ENCODE data around the gene KRT84.

The KRT84 gene

DNA sequence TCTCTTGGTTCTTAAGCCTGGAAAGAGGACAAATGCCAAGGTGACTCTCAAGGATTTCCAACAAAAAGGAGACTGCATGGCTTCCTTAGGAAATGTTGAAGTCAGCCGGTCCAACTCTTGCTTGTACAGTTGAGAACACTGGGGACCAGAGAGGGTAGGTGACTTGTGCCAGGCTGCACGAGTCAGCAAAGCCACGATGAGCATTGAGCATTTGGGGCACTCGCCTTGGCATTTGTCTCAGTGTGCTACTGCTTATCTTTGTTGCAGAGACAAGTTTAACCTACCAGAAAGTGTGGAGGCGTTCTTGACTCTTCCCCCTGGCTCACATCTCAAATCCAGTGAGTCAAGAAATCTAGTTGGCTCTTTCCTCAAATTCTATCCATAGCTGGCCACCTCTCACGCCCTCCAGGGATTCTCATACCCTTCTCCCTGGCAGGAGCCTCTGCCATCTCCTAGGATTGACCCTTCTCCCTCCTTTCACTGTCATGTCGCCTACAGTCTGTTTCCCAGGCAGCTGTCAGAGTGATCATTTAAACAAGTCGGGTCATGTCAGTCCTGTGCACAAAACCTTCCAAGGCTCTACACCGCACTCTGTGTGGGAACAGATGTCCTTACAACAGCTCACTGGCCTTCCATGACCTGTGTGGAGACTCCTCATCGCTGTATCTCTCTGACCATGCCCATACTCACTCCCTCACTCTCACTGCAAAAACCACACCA, 47.1 kb downstream of the KRT84 start:
- DNase-seq = no peak

DNA sequence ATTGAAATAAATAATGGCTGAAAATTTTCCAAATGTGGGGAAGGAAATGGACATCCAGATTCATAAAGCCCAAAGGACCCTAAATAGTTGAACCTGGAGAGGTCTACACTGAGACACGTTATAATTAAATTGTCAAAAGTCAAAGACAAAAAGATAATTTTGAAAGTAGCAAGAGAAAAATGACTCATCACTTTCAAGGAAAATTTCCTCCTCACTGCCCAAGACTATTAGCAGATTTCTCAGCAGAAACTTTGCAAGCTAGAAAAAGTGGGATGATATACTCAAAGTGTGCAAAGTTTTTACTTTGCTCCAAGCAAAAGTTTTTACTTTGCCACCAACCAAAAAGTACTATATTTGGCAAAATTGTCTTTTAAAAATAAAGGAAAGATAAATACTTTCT, 48.4 kb downstream of the KRT84 start:
- DNase-seq = no peak

DNA sequence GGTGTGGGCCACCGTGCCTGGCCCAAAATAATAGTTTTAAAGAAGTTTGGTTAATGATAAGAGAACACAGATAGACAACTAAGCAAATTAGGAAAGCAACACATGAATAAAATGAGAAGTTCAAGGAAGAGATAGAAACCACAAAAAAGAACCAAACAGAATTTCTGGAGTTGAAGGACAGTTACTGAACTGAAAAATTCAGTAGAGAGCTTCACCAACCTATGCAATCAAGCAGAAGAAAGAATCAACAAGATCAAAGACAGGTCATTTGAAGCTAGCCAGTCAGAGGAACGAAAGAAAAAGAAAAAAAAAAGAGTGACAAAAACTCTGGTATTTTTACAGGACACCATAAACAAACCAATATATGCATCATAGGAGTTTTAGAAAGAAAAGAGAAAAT, 48.8 kb downstream of the KRT84 start:
- no peak for DNase-seq

DNA sequence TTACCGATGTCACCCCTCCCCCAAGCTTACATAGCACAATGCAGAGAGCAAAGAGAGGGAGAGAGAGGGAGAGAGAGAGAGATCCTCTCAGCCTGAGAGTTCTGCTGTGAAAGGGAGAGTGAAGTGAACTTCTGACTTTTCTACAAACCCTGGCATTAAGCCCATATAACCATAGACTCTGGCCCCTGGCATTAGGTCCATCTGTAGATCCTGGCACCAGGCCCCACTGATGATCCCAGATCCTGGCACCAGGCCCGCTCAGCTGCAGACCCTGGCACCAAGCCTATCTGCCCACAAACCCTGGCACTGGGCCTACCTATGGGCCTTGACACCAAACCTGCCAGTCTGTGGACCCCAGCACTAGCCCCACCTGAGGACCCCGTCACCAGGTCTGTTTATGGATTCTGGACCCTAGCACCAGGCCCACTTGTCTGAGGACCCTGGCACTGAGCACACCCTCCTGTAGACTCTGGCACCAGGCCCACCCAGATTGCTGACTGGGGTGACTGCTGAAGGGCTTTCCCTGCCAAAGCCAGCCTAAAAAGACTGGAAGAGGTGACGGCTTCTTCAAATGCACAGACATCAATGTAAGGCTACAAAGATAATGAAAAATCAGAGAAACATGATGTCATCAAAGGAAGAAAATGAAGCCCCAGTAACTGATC, 49.7 kb downstream of the KRT84 start:
- no peak for DNase-seq

DNA sequence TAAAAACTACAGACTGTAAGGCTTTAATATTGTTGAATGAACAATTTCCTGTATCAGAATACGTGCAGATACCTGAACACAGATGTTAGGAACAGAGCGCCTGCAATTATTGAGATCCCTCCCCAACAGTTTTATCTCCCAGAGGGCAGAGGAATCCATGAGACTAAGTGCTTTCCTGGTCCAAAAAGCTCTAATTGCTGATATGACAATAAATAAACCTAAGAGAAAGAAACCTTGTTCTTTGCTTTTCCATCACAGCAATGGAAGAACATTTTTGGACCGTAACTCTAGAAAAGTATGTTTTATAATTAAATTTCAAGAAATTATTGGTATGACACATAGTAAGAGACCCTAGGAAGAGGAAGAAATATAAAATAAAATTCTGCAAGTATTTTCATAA, 51.3 kb downstream of the KRT84 start:
- no peak for DNase-seq

DNA sequence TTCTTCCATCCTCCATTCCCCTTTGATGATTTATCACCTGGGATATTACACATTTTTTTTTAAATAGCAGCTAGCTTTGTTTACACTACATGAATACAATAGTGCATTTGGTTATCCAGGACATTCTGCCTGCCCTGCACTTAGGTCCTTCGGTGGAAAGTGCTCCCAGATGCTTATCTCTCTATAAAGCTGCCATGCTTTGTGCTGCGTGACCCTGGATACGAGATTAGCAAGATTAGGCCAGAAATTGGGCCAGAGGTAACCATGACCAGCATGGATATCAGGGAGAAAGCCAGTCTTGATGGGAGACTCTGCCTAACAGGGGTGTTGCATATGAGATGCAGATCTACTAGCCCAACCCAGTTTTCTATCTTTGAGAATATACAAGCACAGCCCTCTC, 52.1 kb downstream of the KRT84 start:
- DNase-seq = no peak

DNA sequence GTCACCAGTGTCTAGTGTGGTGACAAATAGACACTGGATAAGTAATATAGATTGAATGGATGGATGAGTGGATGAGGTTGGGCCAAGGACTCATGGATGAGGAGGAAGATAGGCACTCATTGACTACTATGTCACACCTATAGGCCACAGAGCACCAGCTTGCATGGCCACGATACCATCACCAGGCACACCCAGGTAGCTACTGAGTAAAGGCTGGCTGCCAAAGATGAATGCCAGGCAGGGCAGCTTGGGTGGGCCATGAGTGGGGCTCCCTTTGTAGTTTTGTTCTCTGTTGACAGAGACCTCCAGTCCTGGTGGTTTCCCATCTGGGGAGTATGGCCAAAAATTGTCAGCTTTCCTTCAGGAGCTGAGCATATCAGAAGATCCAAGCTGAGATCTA, 53.1 kb downstream of the KRT84 start:
- no peak for DNase-seq

DNA sequence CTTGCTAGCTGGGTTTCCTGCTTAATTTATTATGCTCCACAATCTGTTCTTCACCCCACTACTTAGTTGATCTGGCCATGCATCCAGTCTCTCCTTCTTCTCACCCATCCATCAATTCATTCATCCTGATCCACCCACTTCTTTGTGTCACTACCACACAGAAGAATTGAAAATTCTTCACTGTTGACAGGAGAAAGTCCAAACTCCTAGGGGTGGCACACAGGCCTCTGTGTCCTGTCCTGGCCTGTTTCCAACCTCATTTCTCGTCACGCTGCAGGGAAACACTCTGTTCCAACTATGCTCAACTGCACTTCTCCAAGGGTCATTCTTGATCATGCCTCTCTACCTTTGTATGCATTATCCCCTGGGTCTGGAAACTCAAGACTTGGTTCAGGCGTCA, 53.6 kb downstream of the KRT84 start:
- no peak for DNase-seq

DNA sequence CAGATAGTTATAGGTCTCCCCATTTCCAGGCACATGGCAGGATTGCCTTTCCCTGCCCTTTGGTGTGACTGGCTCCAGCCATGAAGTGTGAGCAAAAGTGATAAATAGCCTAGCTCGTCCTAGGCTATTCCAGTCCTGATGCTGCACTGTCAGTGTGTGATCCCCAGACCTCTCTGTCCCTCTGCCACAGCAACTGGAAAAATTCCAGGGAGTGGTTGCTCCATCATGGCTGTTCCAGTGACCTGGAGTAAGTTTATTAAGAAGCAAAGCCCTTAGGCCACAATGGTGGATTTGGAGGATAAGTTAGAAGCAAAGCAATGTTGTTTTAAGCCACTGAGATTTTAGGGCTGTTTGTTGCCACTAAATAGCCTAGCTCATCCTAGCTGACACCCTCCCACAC, 54.4 kb downstream of the KRT84 start:
- DNase-seq = no peak

DNA sequence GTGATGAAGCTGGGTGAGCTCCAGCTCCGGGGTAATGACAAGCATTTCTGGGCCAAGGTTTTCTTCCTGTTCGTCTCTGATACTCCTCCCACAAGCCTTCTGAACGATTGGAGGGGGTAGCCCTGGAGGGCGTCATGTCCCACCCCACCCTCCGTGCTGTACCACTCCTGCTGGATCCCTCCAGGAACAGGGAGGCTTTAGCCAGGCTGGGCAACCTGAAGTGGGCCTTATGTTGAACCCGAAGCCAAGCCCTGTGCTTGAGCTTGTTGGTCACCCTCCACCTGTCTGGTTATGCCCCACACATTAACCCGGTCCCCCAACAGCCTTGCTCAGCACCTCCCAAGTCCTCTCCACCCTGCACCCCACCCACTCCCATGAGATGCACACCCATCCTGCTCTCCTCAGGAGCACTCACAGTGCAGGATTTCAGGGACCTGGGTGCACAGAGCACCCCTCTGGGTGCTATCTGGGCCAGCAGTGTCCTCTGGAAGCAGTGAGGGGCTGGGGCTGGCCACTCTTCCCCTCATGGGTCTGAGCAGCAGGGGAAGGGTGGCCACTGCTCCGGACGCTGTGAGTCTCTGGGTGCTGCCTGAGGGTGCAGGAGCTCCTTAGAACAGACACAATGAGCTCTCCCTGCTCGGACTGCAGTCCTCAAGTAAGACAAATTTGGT, 57.5 kb downstream of the KRT84 start:
- no peak for DNase-seq
